Stomach (tissue), 9 donors: ENCODE data around the gene MYB. TPM values are rescaled to one million over a fixed set of nuclear protein-coding genes. Genes with fewer than 3 reads are reported as not detected.
"Not testable (repeated sequence)": the region's sequence is repeated elsewhere in the genome, so short reads cannot be mapped to it uniquely, and the experiment has no call there.

Experiments used
- DNase-seq, 2 donors: peaks; one replicate each; pipeline versions ENCODE4 v3.0.0 to v3.0.0-alpha.2; 2013 to 2019
- H3K27ac ChIP-seq, 5 donors: fragments of 200-600 bp in 4 of 5; sonication (generic) in 4 of 5; one replicate each; pipeline ENCODE4 v1.5.1; 2013 to 2019; ENCODE audit warnings: mild to moderate bottlenecking in 1 of 5, moderate library complexity in 1 of 5
- H3K27me3 ChIP-seq, 3 donors: fragments of 200-600 bp; sonication (generic); one replicate each; pipeline ENCODE4 v1.5.1; 2017 to 2019; ENCODE audit warnings: mixed run types in 1 of 3
- H3K36me3 ChIP-seq, 4 donors: fragments of 200-600 bp; sonication (generic); 1 replicate in 3 of 4; 2 replicates in 1 of 4; pipeline ENCODE4 v1.5.1; 2016 to 2019
- H3K4me1 ChIP-seq, 4 donors: fragments of 200-600 bp; sonication (generic); one replicate each; pipeline ENCODE4 v1.5.1; 2016 to 2019
- H3K4me3 ChIP-seq, 4 donors: fragments of 200-600 bp; sonication (generic) in 3 of 4; one replicate each; pipeline ENCODE4 v1.5.1; 2016 to 2019; ENCODE audit warnings: mild to moderate bottlenecking in 1 of 4
- H3K9me3 ChIP-seq, 4 donors: fragments of 200-600 bp; sonication (generic); one replicate each; pipeline ENCODE4 v1.5.1; 2016 to 2019
- EP300 ChIP-seq: sonication (generic); formaldehyde crosslinking; IDR thresholded peaks from one replicate; pipeline ENCODE4 v1.6.1; 2017; ENCODE audit warnings: antibody characterized with exemption
- POLR2A ChIP-seq, 4 donors: fragments of 450-650 bp; IDR thresholded peaks; one replicate each; pipeline ENCODE4 v1.6.1; 2016; ENCODE audit warnings: antibody characterized with exemption in 4 of 4, control low read depth in 2 of 4, mild to moderate bottlenecking in 1 of 4, moderate library complexity in 1 of 4
- POLR2AphosphoS5 ChIP-seq, 3 donors: sonication (generic); formaldehyde crosslinking; IDR thresholded peaks; one replicate each; pipeline ENCODE4 v1.6.1; 2016; ENCODE audit warnings: antibody characterized with exemption in 3 of 3
- WGBS, 5 donors: extraction: QIAGEN DNeasy Blood & Tissue Kit in 3 of 5; methylation state at CpG; one replicate each; pipeline versions ENCODE4 v1.1.5 to v1.1.7; 2013 to 2018; 5-methylcytosine and 5-hydroxymethylcytosine counted together
- intact Hi-C: fragments of 100-400 bp; cut with DNase I; formaldehyde crosslinking; loops from one replicate; pipeline ENCODE4 v1.15.1; 2023; ENCODE audit warnings: low total_unique reads
- polyA plus RNA-seq, 3 donors: library from polyadenylated mRNA; stranded (reverse); fragments of 200-250 nt; gene quantifications; one replicate each; pipeline ENCODE4 v1.2.3, GENCODE V29; 2013
- total RNA-seq, 5 donors: library from RNA; depleted of rRNA; stranded (reverse); fragments of >200 nt; gene quantifications; one replicate each; pipeline versions ENCODE4 v1.1.0 to v1.2.3, GENCODE V29; 2014 to 2016
- TF ChIP-seq, protein P1 (sequence below), 7 experiments: fragments of 450-650 bp in 4 of 7; fragments of 200-600 bp in 3 of 7; sonication (generic) in 3 of 7; IDR thresholded peaks; one replicate each; pipeline ENCODE4 v1.5.1; 2016 to 2019; ENCODE audit warnings: antibody characterized with exemption in 7 of 7, control low read depth in 2 of 7, mild to moderate bottlenecking in 1 of 7
- donor health status: healthy with polysubstance abuse.
- donor health status: Bipolar disorder and iron deficiency.
- donor health status: healthy.

Gene MYB
- total and polyA plus RNA-seq, 8 donors: 0.56 to 118 (median 2.9) TPM; not detected in 2

- intact Hi-C loops: loop anchor here (5.0 kb wide), 1 partner anchor 281 kb away; no protein-coding TSS in a partner anchor
- Histone ChIP-seq H3K36me3 (no peaks in the 10 kb centered on the region), H3K27ac (no peak overlapping the region), H3K4me3 (no peak overlapping the region), H3K27me3 (no peaks in the 10 kb centered on the region), H3K9me3 (no peaks in the 10 kb centered on the region), H3K4me1 (no peaks in the 10 kb centered on the region)
- no peak for DNase-seq
- 73 to 82% (median 79%) methylated on average over 4 of the region's 4 CpGs for WGBS, 5 donors
- TF ChIP-seq POLR2AphosphoS5 (IDR thresholded peaks at IDR 0.05) (no peak), POLR2A (IDR thresholded peaks at IDR 0.05) (no peak), EP300 (no peak)
- TF ChIP-seq, protein P1, sequence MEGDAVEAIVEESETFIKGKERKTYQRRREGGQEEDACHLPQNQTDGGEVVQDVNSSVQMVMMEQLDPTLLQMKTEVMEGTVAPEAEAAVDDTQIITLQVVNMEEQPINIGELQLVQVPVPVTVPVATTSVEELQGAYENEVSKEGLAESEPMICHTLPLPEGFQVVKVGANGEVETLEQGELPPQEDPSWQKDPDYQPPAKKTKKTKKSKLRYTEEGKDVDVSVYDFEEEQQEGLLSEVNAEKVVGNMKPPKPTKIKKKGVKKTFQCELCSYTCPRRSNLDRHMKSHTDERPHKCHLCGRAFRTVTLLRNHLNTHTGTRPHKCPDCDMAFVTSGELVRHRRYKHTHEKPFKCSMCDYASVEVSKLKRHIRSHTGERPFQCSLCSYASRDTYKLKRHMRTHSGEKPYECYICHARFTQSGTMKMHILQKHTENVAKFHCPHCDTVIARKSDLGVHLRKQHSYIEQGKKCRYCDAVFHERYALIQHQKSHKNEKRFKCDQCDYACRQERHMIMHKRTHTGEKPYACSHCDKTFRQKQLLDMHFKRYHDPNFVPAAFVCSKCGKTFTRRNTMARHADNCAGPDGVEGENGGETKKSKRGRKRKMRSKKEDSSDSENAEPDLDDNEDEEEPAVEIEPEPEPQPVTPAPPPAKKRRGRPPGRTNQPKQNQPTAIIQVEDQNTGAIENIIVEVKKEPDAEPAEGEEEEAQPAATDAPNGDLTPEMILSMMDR (IDR thresholded peaks at IDR 0.05): no peak
Observed at GRCh38 chr6:135141182-135141581, 39.9 kb upstream of the MYB start.

- Histone ChIP-seq H3K9me3 (no peaks in the 10 kb centered on the region), H3K4me1 (no peaks in the 10 kb centered on the region), H3K27me3 (no peaks in the 10 kb centered on the region), H3K4me3 (no peak overlapping the region), H3K27ac (no peak overlapping the region), H3K36me3 (no peaks in the 10 kb centered on the region)
- peak in 1 of 2 donors; percentile 9 for DNase-seq
- TF ChIP-seq POLR2AphosphoS5 (IDR thresholded peaks at IDR 0.05): no peak
- TF ChIP-seq EP300: no peak
- no peak for TF ChIP-seq POLR2A (IDR thresholded peaks at IDR 0.05)
- TF ChIP-seq, protein P1 (IDR thresholded peaks at IDR 0.05): no peak
- intact Hi-C loops: loop anchor here (5.0 kb wide), 1 partner anchor 281 kb away; no protein-coding TSS in a partner anchor
Observed at GRCh38 chr6:135141728-135142127, 39.4 kb upstream of the MYB start.

DNA sequence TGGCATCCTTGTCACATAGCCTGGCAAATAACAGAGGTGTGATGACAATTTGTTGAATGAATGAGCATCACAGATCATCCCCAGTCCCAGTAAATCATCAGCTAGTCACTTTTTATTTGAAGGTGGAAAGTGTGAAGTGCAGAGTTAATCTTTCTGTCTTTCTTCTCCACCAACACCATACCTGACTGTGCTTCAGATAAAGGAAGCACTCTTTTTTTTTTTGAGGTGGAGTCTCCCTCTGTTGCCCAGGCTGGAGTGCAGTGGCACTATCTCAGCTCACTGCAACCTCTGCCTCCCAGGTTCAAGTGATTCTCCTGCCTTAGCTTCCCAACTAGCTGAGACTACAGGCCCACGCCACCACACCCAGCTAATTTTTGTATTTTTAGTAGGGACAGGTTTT, 38.9 kb upstream of the MYB start:
- WGBS, 5 donors: 94 to 96% (median 95%) methylated on average over 1 of the region's 1 CpG
- intact Hi-C loops: loop anchor here (5.0 kb wide), 1 partner anchor 280 kb away; no protein-coding TSS in a partner anchor

DNA sequence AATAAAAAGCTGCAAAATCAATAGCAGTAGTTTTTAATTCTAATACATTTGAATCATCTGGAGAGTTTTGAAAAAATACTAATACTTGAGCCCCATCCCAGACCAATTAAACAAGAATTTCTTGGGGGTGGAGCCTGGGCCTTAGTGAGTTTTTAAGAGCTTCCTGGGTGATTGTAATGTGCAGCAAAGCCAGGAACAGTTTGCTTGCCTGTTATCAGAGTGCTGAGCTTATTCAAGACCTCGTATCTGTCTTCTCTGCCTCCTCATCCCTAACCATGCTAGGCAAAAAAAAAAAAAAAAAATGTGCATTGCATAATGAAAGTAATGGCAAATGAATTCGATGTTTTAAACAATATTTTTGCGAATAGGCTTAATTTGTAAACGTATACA, 36.4 kb upstream of the MYB start:
- Histone ChIP-seq H3K4me1 (no peaks in the 10 kb centered on the region), H3K27ac (no peak overlapping the region), H3K4me3 (no peak overlapping the region), H3K36me3 (no peaks in the 10 kb centered on the region), H3K9me3 (no peaks in the 10 kb centered on the region), H3K27me3 (no peaks in the 10 kb centered on the region)
- WGBS, 5 donors: 18 to 26% (median 23%) methylated on average over 4 of the region's 4 CpGs
- no peak for DNase-seq
- TF ChIP-seq EP300: no peak
- TF ChIP-seq POLR2AphosphoS5 (IDR thresholded peaks at IDR 0.05): no peak
- TF ChIP-seq POLR2A (IDR thresholded peaks at IDR 0.05): no peak
- TF ChIP-seq, protein P1 (IDR thresholded peaks at IDR 0.05): no peak
- intact Hi-C loops: loop anchor here (5.0 kb wide), 1 partner anchor 278 kb away; no protein-coding TSS in a partner anchor

More for the DNA sequence above, 38.9 kb upstream of the MYB start:
- DNase-seq, H3K9me3 ChIP-seq, H3K27ac ChIP-seq, H3K4me3 ChIP-seq, H3K27me3 ChIP-seq, H3K4me1 ChIP-seq, H3K36me3 ChIP-seq: not testable (repeated sequence)

DNA sequence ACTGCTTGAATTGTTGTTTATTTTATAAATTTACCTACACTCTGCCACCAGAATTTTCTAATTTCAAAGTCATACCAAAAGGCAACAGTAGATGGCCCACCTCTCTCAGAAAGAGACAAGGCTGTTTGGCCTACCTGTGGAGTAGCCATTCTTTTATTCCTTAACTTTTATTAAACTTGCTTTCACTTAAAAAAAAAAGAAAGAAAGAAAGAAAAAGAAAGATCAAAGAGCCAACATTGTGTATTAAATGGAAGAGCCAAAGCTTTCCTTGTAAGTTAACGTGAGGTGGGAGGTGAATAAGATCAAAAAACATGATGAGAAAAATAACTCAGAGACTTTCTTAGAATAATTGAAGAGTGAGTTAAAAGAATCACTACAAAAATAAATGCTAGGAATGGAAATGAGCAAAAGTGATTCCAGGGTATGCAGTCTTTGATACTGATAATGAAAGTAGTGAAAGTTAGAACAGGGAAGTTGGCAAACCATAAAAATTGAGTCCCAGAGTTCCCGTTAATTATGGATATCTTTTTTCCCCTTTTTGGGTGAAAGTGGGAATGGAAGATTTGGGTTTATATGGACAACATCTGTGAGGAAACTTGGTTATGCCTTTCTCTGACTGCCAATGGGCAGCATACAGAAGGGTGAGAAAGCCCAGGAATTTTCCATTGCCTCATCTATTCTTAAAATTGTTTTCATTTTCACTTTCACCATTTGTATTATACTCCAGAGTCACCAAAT, 35.9 kb upstream of the MYB start:
- TF ChIP-seq EP300 (no peak), POLR2A (IDR thresholded peaks at IDR 0.05) (no peak), POLR2AphosphoS5 (IDR thresholded peaks at IDR 0.05) (no peak)
- TF ChIP-seq, protein P1 (IDR thresholded peaks at IDR 0.05): peak in 5 of 7 experiments; percentile 11 to 67 (median 40)
- Histone ChIP-seq H3K36me3 (no peaks in the 10 kb centered on the region), H3K4me3 (no peak overlapping the region), H3K27me3 (no peaks in the 10 kb centered on the region), H3K9me3 (no peaks in the 10 kb centered on the region), H3K4me1 (no peaks in the 10 kb centered on the region), H3K27ac (no peak overlapping the region)
- WGBS, 5 donors: 49 to 62% (median 59%) methylated on average over 2 of the region's 2 CpGs
- peak in 1 of 2 donors; percentile 53 for DNase-seq
- intact Hi-C loops: no loop called here
